Activated gamma-delta T cell treated with Interleukin-2 at 50 U/mL for 16 hours (primary cell): ENCODE data around the gene TUBA1A.
"Not testable (repeated sequence)": the region's sequence is repeated elsewhere in the genome, so short reads cannot be mapped to it uniquely, and the experiment has no call there.

Experiments used
- DNase-seq: peaks from one replicate; pipeline ENCODE4 v3.0.0-alpha.2; 2020

TUBA1A gene

GRCh38 chr12:49200919-49201594 lies 12.2 kb upstream of the TUBA1A start:
- DNase-seq: no peak

- DNase-seq: no peak
Measured at GRCh38 chr12:49198431-49199155, 9.7 kb upstream of the TUBA1A start.

- DNase-seq: no peak
Measured at GRCh38 chr12:49197256-49197655, 8.4 kb upstream of the TUBA1A start.

GRCh38 chr12:49195736-49196135 lies 6.9 kb upstream of the TUBA1A start:
- no peak for DNase-seq

- not testable (repeated sequence) for DNase-seq
Measured at GRCh38 chr12:49193746-49194145, 4.9 kb upstream of the TUBA1A start.

- DNase-seq: not testable (repeated sequence)
Measured at GRCh38 chr12:49191498-49191897, 2.6 kb upstream of the TUBA1A start.

GRCh38 chr12:49190974-49191373 lies 2.1 kb upstream of the TUBA1A start:
- DNase-seq: no peak

GRCh38 chr12:49189731-49190716 lies 1.1 kb upstream of the TUBA1A start:
- DNase-seq: no peak

GRCh38 chr12:49188201-49188915 lies 522 bp downstream of the TUBA1A start:
- DNase-seq: peak; percentile 74

- no peak for DNase-seq
Measured at GRCh38 chr12:49187184-49187583, 1.7 kb downstream of the TUBA1A start.

GRCh38 chr12:49186307-49186706 lies 2.6 kb downstream of the TUBA1A start:
- not testable (repeated sequence) for DNase-seq

- DNase-seq: not testable (repeated sequence)
Measured at GRCh38 chr12:49184697-49185096, 4.2 kb downstream of the TUBA1A start.

GRCh38 chr12:49183214-49183950 lies 5.5 kb downstream of the TUBA1A start:
- not testable (repeated sequence) for DNase-seq

- DNase-seq: no peak
Measured at GRCh38 chr12:49174218-49174617, 14.7 kb downstream of the TUBA1A start.

GRCh38 chr12:49170924-49171323 lies 18.0 kb downstream of the TUBA1A start:
- DNase-seq: no peak

GRCh38 chr12:49165114-49165513 lies 23.8 kb downstream of the TUBA1A start:
- DNase-seq: no peak

GRCh38 chr12:49161901-49162300 lies 27.0 kb downstream of the TUBA1A start:
- DNase-seq: not testable (repeated sequence)

GRCh38 chr12:49161092-49161795 lies 27.6 kb downstream of the TUBA1A start:
- no peak for DNase-seq

GRCh38 chr12:49160399-49160798 lies 28.5 kb downstream of the TUBA1A start:
- DNase-seq: no peak

GRCh38 chr12:49154221-49154620 lies 34.7 kb downstream of the TUBA1A start:
- DNase-seq: no peak

GRCh38 chr12:49147384-49147783 lies 41.5 kb downstream of the TUBA1A start:
- DNase-seq: no peak
